DMS153 treated with DMSO at 0.1 percent for 48 hours (cell line): ENCODE measurements around the gene LIPI.
"Not testable (repeated sequence)": the region's sequence is repeated elsewhere in the genome, so short reads cannot be mapped to it uniquely, and the experiment has no call there.

ENCODE experiments used
- DNase-seq: peaks from one replicate; lab custom pipeline; 2025; ENCODE audit not compliant: unreplicated experiment; lab: John Stamatoyannopoulos, UW

The LIPI gene

GRCh38 chr21:14210738-14211137 lies at the start of gene LIPI:
Gene LIPI, minus strand, starts transcription at chr21:14210955. Its CDS starts 110 bp downstream, at chr21:14210845.
- DNase-seq: no peak

- DNase-seq: no peak
Measured at GRCh38 chr21:14260174-14260764, 49.5 kb upstream of the LIPI start.

DNA sequence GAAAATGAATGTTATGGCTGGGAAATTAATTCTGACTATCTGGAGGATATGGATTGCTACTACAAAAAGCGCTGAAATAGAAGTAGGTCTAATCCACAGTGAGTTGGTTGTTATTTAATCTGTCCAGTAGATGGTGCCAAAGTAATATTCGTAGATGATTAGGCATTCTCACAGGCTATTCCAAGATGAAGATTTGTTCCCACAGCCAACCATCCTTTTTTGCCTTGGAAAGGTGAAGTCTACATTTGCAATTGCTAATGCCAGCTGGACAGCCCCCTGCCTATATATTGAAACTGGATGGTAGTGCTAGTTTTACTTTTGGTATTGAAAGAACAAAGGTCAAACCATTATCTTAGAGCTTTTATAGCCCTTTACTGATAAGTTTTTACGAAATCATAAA lies 49.0 kb upstream of the LIPI start:
- no peak for DNase-seq

GRCh38 chr21:14251336-14251735 lies 40.6 kb upstream of the LIPI start:
- DNase-seq: no peak

GRCh38 chr21:14245711-14246110 lies 35.0 kb upstream of the LIPI start:
- no peak for DNase-seq

- no peak for DNase-seq
Measured at GRCh38 chr21:14244911-14245310, 34.2 kb upstream of the LIPI start.

DNA sequence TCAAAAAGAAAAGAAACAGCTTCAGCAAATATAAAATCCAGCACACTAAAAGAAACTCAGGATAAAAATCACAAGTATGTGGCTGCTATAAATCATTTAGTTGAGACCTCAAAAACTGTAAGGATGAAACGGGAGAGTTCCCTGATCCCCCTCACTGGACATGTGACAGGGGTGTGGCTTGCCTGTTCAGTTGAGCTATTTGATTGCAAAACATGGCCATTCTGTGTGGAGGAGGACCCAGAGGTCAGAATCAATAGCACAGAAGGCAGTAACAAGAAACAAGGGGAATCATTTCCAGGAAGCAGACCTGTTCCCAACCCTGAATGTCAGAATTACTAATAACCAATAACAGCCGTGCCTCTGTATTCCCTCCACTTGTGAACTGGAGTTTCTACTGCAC lies 33.1 kb upstream of the LIPI start:
- DNase-seq: no peak

DNA sequence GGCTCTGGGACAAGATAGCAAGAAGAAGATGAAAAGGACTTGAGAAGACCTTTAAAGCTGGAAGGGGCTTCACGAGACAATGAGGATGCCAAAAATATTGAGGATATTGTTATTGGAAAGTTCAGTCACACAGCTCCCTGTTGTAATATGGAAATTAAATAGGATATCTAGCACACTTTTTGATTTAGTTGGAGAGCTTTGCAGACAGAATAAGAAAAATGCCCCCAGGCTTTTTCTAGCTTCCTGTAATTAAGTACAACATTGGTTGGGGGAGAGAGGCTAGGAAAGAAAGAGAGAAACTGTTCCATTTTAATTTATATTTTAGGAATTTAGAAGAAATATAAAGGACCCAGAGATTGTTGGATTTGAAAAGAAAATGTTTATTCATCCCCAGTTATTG lies 32.7 kb upstream of the LIPI start:
- DNase-seq: no peak

- DNase-seq: no peak
Measured at GRCh38 chr21:14241297-14241696, 30.5 kb upstream of the LIPI start.

DNA sequence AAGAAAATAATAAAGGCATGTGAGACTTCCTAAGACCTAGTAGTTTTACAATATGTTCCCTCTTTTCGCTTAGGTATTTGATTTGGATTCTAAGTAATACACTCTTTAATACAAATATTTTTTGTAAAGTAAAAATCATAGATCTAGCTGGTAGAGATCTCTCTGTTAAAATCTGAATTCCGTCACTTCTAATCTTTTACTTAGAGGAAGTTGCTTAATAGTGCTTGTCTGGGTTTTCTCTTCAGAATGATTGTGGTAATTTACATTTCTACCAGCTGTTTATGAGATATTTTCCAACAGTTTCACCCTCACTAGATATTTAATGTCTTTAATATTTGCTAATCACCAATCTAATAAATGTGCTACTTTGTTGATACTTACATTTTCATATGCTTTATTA lies 28.5 kb upstream of the LIPI start:
- no peak for DNase-seq

GRCh38 chr21:14236180-14236579 lies 25.4 kb upstream of the LIPI start:
- DNase-seq: no peak

DNA sequence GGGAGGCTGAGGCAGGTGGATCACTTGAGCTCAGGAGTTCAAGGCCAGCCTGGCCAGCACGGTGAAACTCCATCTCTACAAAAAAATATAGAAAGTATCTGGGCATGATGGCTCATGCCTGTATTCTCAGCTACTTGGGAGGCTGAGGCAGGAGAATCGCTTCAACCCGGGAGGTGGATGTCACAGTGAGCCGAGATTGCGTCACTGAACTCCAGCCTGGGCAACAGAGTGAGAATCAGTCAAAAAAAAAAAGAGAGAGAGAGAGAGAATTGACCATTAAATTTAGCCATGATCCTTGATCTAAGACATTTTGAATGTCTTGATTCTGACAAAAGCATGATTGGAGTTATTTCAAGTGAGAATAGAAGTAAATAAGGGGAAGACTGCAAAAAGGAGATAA lies 24.3 kb upstream of the LIPI start:
- no peak for DNase-seq

GRCh38 chr21:14229399-14229798 lies 18.6 kb upstream of the LIPI start:
- no peak for DNase-seq

GRCh38 chr21:14223365-14223764 lies 12.6 kb upstream of the LIPI start:
- DNase-seq: no peak

- DNase-seq: peak; percentile 22
Measured at GRCh38 chr21:14215971-14216641, 5.4 kb upstream of the LIPI start, which contains the start of gene RBM11. Gene RBM11, plus strand, starts transcription at chr21:14216157. Its CDS starts 30 bp downstream, at chr21:14216187.

- DNase-seq: no peak
Measured at GRCh38 chr21:14213164-14213563, 2.4 kb upstream of the LIPI start.

DNA sequence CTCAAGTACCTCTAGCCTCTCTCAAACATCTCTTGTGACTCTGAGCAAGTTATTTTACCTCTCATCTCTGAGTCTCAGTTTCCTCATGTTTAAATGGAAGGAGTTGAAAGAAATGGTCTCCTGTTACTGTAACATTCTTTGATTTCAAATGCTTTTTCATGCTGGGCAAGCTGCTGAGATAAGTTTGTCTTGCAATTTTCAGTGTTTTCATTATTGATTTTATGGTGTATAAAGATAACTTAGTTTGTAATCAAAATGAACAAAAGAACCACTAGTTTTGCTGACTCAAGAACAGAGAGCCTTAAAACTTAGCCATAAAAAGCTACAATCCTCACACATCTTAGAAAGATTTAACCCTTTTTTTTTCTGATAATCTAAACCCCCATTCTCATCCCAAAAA lies 4.5 kb downstream of the LIPI start:
- DNase-seq: no peak

DNA sequence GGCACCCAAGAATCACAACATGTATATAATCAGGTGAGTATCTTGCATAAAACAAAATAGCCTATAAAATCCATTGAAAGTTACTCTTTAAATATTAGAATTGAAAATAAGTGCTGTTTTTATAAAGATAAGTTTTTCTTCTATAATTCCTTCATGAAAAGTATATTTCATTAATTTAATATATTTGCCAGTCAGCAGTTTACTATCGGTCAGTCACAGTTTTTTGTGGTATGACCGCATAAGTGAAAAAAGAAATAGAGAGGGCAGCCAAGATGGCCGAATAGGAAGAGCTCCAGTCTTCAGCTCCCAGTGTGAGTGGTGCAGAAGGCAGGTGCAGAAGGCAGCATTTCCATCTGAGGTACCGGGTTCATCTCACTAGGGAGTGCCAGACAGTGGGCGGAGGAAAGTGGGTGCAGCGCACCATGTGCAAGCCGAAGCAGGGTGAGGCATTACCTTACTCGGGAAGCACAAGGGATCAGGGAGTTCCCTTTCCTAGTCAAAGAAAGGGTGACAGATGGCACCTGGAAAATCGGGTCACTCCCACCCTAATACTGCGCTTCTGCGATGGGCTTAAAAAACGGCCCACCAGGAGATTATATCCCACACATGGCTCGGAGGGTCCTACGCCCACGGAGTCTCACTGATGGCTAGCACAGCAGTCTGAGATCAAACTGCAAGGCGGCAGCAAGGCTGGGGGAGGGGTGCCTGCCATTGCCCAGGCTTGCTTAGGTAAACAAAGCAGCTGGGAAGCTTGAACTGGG lies 44.1 kb downstream of the LIPI start:
- DNase-seq: not testable (repeated sequence)

DNA sequence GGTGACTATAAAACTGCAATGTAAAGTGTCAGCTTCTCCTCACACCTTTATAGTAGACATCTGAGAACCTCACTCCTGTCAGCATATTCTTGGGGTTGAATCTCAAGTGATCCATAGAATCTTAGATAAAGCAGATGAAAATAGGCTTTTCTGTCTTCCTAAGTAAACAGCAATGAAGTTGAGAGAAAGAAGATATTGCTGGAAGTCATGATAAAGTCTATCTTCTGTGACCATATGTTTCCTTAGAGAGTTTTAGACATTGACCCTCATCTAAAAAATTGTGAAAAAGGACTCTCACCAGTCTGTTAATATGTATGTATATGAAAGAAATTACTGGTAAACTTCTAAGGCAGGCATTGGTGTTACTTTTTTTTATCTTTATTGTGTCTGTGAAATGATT lies 66.8 kb downstream of the LIPI start:
- no peak for DNase-seq

- DNase-seq: no peak
Measured at GRCh38 chr21:14124266-14124665, 86.5 kb downstream of the LIPI start.

DNA sequence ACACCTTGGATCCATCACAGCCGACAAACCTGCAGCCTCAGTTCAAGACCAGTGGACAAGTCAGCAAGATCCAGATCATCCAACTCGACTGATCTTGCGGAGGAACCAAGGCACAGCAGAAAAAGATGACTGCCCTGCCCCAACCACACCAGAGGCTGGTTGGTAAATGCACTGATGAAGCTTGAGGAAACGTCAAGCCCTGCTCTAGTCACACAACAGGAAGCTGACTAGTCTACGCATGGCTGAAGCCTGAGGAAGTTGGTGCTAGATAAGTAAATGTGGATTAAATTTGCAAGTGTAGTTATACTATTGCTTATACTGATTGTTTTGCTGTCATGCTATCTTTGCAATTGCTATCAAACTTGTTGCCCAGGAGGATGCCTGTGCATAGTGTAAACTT lies 89.0 kb downstream of the LIPI start:
- DNase-seq: no peak

DNA sequence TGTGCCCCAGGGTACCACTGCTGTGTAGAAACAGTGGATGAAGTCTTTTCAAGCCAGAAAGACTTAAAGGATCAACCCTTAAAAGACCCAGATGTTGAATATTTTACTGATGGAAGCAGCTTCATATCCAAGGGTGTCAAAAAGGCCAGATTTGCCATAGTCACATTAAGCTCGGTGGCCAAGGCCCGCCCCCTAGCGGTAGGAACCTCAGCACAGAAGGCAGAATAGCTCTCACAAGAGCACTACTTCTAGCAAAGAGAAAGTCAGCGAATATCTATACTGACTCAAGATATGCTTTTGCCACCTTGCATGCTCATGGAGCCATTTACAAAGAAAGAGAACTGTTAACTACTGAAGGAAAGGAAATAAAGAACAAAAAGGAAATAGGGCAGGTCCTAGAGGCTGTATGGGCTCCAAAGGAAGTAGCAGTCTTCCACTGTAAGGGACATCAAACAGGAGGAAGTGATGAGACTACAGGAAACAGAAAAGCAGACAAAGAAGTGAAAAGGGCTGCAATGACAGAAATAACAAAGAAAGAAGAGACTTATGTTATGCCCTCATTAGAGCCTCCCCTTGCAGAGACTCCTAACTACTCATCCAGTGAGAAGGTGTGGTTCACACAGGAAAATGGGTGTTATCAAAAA lies 90.5 kb downstream of the LIPI start:
- no peak for DNase-seq
